ENCODE measurements around the gene TMPRSS13. TPM values are rescaled to one million over a fixed set of nuclear protein-coding genes. Genes with fewer than 3 reads are reported as not detected.

The TMPRSS13 gene
- total RNA-seq, 2 experiments from 2014 or later = 0.99 to 1.4 TPM

DNA sequence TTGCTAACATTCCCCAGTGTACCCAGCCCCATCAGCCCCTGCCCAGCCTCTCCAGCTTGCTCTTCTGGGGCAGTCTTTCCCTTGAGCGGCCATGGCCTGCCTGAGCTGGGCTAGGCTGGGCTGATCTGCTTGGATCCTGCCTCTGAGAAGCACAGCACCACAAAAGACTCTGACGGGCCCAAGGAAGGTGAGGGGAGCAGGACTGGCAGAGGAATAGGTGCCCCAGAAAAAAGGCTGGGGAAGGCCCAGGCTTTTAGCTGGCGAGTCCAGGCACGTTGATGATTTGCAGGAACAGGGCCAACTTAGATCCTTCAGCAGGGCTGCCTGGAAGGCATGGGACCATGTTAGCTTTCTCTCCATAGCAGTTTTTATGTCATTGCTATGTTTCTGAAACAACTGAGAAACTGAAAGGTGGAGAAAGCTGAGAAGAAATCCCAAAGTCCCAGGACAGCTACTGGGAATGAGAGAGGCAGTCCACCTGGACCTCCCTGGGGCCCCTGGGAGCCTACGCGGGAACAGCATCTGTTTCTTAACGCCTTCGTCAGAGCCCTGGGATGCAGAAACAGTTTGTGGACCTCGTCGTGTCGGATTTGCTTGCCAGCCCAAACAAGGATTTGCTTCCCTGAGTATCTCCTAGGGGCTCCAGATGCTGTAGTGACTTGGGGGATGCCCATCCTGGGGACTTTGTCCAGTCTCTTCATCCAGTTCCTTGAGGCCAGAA is 28.3 kb downstream of the TMPRSS13 start:
- Mint-ChIP-seq H3K4me3 (no peak overlapping the region), H3K27me3 (no peaks in the 10 kb centered on the region), H3K27ac (no peak overlapping the region), H3K4me1 (ENCODE audit: low read depth) (no peaks in the 10 kb centered on the region), H3K36me3 (ENCODE audit: low read depth) (no peaks in the 10 kb centered on the region), H3K9me3 (no peaks in the 10 kb centered on the region)
- H3K27ac ChIP-seq (ENCODE audit: low read depth in 1 of 2, low read length in 2 of 2) = no peak overlapping the region
- intact Hi-C loops (cut with DNase I, micrococcal nuclease) = no loop called here
- POLR2A ChIA-PET = interaction anchor here (0.6 kb wide), 1 partner anchor 53 kb away, joined by 3 read pairs; no protein-coding TSS in a partner anchor
- no peak for ATAC-seq (ENCODE audit: poor library complexity)
- TF ChIP-seq, protein P1, sequence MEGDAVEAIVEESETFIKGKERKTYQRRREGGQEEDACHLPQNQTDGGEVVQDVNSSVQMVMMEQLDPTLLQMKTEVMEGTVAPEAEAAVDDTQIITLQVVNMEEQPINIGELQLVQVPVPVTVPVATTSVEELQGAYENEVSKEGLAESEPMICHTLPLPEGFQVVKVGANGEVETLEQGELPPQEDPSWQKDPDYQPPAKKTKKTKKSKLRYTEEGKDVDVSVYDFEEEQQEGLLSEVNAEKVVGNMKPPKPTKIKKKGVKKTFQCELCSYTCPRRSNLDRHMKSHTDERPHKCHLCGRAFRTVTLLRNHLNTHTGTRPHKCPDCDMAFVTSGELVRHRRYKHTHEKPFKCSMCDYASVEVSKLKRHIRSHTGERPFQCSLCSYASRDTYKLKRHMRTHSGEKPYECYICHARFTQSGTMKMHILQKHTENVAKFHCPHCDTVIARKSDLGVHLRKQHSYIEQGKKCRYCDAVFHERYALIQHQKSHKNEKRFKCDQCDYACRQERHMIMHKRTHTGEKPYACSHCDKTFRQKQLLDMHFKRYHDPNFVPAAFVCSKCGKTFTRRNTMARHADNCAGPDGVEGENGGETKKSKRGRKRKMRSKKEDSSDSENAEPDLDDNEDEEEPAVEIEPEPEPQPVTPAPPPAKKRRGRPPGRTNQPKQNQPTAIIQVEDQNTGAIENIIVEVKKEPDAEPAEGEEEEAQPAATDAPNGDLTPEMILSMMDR (IDR thresholded peaks at IDR 0.05) = no peak
- CTCF ChIA-PET = no interaction called here
- no peak overlapping the region for H3K4me3 ChIP-seq (ENCODE audit: low read length)
- no peaks in the 10 kb centered on the region for H3K36me3 ChIP-seq (ENCODE audit: insufficient read depth, low read length)
- peaks cover 6% of the 10 kb centered on the region for H3K4me1 ChIP-seq (ENCODE audit: insufficient read depth, low read length)
- DNase-seq = peak in 1 of 14 experiments; percentile 11
- no peaks in the 10 kb centered on the region for H3K9me3 ChIP-seq (ENCODE audit: control insufficient read depth in 1 of 2, insufficient read depth in 1 of 2, low read length in 2 of 2)
- H3K27me3 ChIP-seq (ENCODE audit: control insufficient read depth in 1 of 2, insufficient read depth in 2 of 2, low read length in 2 of 2) = peaks cover 0 to 5% of the 10 kb centered on the region in 2 experiments

DNA sequence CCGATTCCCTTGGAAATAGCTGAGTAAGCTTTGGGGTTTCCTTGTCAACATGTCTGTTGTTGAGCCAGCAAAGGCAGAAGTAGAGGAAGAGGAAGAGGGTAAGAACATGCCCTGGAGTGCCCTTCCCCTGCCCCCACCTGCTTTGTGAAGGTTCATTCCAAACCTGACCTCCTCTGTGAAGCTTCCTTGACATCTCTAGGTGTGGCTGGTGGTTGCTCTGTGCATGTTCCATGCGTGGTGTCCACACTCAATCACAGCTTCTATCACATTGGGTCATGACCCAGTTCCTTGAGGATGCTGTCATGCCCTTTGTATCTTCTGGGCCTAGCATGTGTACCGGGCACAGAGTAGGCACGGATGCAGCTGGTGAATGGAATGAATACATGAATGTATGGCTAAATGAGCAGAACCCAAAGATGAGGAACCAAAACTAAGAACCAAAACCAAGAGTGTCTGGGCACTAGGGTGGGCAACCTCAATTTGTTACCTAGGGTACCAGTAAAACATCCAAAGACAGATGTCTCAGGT is 29.0 kb downstream of the TMPRSS13 start:
- no peaks in the 10 kb centered on the region for H3K27me3 Mint-ChIP-seq
- no peak overlapping the region for H3K27ac ChIP-seq (ENCODE audit: low read depth in 1 of 2, low read length in 2 of 2)
- no peak overlapping the region for H3K27ac Mint-ChIP-seq
- intact Hi-C loops (cut with DNase I, micrococcal nuclease) = no loop called here
- H3K36me3 ChIP-seq (ENCODE audit: insufficient read depth, low read length) = no peaks in the 10 kb centered on the region
- H3K27me3 ChIP-seq (ENCODE audit: control insufficient read depth in 1 of 2, insufficient read depth in 2 of 2, low read length in 2 of 2) = peaks cover 0 to 5% of the 10 kb centered on the region in 2 experiments
- H3K9me3 ChIP-seq (ENCODE audit: control insufficient read depth in 1 of 2, insufficient read depth in 1 of 2, low read length in 2 of 2) = no peaks in the 10 kb centered on the region
- ATAC-seq (ENCODE audit: poor library complexity) (no peak), DNase-seq (peak in 3 of 14 experiments; percentile 9 to 19 (median 11))
- no peaks in the 10 kb centered on the region for H3K9me3 Mint-ChIP-seq
- ChIA-PET CTCF (no interaction called here), POLR2A (no interaction called here)
- peaks cover 6% of the 10 kb centered on the region for H3K4me1 ChIP-seq (ENCODE audit: insufficient read depth, low read length)
- no peak overlapping the region for H3K4me3 ChIP-seq (ENCODE audit: low read length)
- H3K4me1 Mint-ChIP-seq (ENCODE audit: low read depth) = no peaks in the 10 kb centered on the region
- H3K36me3 Mint-ChIP-seq (ENCODE audit: low read depth) = no peaks in the 10 kb centered on the region
- TF ChIP-seq, protein P1 (IDR thresholded peaks at IDR 0.05) = no peak
- no peak overlapping the region for H3K4me3 Mint-ChIP-seq

DNA sequence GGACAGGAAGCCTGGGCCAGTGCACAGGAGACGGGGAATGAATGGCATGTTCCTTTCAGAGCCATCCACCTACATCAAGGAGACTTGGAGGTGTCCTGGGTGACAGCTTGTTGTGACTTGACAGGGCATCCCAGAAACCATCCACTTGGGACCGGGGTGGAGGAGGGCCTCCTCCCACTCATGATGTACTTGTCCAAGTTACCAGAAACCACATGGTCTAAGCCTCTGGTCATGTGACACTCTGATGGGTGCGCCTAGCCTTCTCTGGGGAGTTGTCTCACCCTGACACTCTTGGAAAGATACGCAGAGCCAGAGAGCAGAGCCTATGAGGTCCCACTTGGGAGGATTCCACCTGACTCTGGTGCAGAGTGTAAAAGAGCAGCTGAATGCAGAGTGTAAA is 31.1 kb downstream of the TMPRSS13 start:
- DNase-seq (peak in 1 of 14 experiments; percentile 23), ATAC-seq (ENCODE audit: poor library complexity) (no peak)
- Histone ChIP-seq H3K4me3 (ENCODE audit: low read length) (no peak overlapping the region), H3K27ac (ENCODE audit: low read depth in 1 of 2, low read length in 2 of 2) (no peak overlapping the region), H3K36me3 (ENCODE audit: insufficient read depth, low read length) (no peaks in the 10 kb centered on the region), H3K27me3 (ENCODE audit: control insufficient read depth in 1 of 2, insufficient read depth in 2 of 2, low read length in 2 of 2) (peaks cover 0 to 5% of the 10 kb centered on the region in 2 experiments), H3K9me3 (ENCODE audit: control insufficient read depth in 1 of 2, insufficient read depth in 1 of 2, low read length in 2 of 2) (no peaks in the 10 kb centered on the region), H3K4me1 (ENCODE audit: insufficient read depth, low read length) (peaks cover 6% of the 10 kb centered on the region)
- H3K36me3 Mint-ChIP-seq (ENCODE audit: low read depth) = no peaks in the 10 kb centered on the region
- TF ChIP-seq, protein P1 (IDR thresholded peaks at IDR 0.05) = no peak
- no peaks in the 10 kb centered on the region for H3K4me1 Mint-ChIP-seq (ENCODE audit: low read depth)
- H3K27ac Mint-ChIP-seq = no peak overlapping the region
- CTCF ChIA-PET = no interaction called here
- POLR2A ChIA-PET = no interaction called here
- no peaks in the 10 kb centered on the region for H3K9me3 Mint-ChIP-seq
- H3K4me3 Mint-ChIP-seq = no peak overlapping the region
- intact Hi-C loops (cut with DNase I, micrococcal nuclease) = loop anchor here in 1 of 2 experiments (5.0 kb wide), 1 partner anchor 41 kb away; no protein-coding TSS in a partner anchor
- H3K27me3 Mint-ChIP-seq = no peaks in the 10 kb centered on the region
